ENCODE data around the gene UGT1A4.

UGT1A4 gene

DNA sequence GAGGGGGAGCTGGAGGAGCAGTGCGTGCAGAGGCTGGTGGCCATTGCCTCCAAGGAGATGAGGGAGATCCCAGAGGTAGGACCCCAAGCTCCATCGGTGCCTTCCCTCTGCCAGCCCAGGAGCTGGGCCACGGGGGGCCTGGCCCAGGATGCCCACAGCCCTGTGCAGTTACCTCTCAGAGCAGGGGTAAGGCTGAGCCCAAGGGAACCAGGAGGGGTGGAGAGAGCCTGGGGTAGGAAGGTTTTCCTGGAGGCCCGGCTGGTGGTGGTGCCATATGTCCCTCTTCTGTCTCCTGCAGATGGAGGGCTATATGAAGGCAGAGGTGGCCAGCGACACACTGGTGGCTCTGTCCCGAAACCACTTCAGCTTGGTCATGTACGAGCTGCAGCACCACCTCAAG lies 71.0 kb downstream of the UGT1A4 start:
- no peak for DNase-seq (ENCODE audit: low read depth)
- no peak overlapping the region for H3K4me3 ChIP-seq (ENCODE audit: low read length)
- TF ChIP-seq, protein P1, sequence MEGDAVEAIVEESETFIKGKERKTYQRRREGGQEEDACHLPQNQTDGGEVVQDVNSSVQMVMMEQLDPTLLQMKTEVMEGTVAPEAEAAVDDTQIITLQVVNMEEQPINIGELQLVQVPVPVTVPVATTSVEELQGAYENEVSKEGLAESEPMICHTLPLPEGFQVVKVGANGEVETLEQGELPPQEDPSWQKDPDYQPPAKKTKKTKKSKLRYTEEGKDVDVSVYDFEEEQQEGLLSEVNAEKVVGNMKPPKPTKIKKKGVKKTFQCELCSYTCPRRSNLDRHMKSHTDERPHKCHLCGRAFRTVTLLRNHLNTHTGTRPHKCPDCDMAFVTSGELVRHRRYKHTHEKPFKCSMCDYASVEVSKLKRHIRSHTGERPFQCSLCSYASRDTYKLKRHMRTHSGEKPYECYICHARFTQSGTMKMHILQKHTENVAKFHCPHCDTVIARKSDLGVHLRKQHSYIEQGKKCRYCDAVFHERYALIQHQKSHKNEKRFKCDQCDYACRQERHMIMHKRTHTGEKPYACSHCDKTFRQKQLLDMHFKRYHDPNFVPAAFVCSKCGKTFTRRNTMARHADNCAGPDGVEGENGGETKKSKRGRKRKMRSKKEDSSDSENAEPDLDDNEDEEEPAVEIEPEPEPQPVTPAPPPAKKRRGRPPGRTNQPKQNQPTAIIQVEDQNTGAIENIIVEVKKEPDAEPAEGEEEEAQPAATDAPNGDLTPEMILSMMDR (IDR thresholded peaks at IDR 0.05; ENCODE audit: insufficient read depth, low read depth, low read length, missing control alignments) = no peak

DNA sequence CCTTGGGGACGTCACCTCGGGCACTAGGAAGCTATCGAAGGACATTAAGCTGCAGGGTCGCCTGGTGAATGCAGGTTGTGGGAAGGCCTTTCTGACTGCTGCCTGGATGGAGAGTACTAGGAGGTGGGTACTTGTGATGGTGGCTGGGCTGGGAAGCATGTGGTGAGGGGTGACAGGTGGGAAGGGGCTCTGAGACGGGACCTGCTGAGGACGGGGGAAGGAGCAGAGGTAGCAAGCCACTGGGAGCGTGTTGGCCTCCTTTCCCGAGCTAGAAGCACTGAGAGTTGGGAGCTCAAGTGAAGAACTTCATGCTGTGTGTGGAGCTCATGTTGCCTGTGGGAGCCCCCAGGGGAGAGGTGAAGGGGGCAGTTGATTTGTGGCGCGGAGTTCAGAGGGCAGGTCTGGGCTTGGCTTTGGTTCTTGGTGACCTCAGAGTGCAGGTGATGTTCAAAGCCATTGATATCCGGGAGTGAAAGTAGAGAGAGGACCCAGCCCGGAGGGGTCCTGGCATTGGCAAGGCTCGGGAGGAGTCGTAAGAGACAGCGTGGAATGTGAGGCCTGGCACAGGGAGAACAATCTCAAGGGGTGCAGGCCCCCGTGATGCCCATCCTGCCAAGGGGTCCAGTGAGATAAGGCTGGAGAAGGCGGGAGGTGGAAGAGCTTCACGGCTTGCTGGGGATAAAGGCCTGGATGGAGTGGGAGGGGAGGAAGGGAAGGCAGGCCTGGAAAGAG lies 72.8 kb downstream of the UGT1A4 start:
- TF ChIP-seq, protein P1 (IDR thresholded peaks at IDR 0.05; ENCODE audit: insufficient read depth, low read depth, low read length, missing control alignments) = no peak
- no peak for DNase-seq (ENCODE audit: low read depth)
- H3K4me3 ChIP-seq (ENCODE audit: low read length) = no peak overlapping the region

DNA sequence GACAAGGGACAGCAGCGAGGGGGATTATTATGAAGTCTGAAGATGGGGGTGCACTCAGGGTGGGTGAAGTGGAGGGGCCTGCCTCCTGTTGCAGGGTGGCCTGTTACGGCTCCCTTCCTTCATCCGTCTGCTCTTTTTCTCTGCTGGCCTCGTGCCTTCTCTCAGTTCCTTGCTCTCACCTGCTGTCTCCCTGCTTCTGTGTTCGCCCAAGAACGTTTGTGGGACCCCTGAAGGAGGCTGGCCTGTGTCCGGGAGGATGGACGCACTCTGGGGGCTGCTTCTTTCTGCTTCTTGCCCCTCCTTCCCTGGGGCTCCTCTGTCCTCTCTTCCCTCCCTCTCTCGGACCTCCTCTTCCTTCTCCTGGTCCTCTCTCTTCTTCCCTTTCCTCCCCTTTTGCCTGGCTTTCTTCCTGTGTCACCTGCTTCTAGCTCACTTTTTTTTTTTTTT lies 73.4 kb downstream of the UGT1A4 start:
- no peak overlapping the region for H3K4me3 ChIP-seq (ENCODE audit: low read length)
- TF ChIP-seq, protein P1 (IDR thresholded peaks at IDR 0.05; ENCODE audit: insufficient read depth, low read depth, low read length, missing control alignments) = no peak
- DNase-seq (ENCODE audit: low read depth) = no peak

DNA sequence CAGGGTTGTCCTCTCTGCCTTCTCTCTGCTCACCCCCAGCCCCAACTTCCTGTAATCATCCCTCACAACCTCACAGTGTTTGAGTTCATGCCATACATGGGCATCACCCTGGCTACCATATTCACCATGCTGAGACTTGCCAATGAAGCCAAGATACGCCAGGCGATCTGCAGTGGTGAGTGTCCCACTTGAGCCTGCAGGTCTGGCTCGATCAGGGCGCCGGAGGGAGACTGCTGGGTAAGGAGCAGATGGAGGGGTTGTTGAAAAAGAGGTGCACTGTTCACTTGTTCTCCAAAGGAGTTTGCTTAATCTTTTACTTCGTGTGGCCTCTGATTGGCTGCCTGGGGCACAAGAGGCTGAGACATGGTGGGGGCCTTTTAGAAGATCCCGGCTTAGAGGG lies 74.2 kb downstream of the UGT1A4 start:
- TF ChIP-seq, protein P1 (IDR thresholded peaks at IDR 0.05; ENCODE audit: insufficient read depth, low read depth, low read length, missing control alignments) = no peak
- H3K4me3 ChIP-seq (ENCODE audit: low read length) = no peak overlapping the region
- no peak for DNase-seq (ENCODE audit: low read depth)

DNA sequence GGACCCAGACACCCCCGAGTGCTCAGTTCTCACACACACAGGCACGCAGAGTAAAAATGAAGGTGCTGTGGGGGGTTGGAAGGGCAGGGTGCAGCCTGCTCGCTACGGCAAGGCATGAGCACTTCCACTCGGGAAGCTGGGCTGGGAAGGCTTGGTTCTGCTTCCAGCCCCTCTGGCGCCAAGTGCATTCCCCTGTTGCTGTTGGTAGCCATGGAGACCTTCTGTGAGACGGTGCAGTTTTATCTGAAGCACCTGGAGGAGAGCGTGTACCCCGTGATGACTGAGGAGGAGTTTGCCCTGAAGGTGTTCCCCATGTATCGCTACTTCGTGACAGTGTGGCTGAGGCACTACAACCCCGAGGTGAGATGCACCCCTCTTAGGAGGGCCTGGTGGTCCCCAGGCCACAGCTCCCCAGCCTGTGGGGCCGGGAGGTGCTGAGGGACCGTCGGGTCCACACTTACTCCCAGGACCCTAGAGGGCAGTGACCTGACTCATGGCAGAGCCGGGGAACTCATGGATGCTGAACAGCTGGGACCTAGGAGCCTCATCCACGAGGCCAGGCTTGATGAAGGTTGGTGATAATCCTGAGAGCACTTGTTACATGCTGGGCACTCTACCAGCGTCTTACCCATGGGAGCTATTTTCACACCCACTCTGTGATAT lies 75.1 kb downstream of the UGT1A4 start:
- no peak for DNase-seq (ENCODE audit: low read depth)
- no peak overlapping the region for H3K4me3 ChIP-seq (ENCODE audit: low read length)
- TF ChIP-seq, protein P1 (IDR thresholded peaks at IDR 0.05; ENCODE audit: insufficient read depth, low read depth, low read length, missing control alignments) = no peak

DNA sequence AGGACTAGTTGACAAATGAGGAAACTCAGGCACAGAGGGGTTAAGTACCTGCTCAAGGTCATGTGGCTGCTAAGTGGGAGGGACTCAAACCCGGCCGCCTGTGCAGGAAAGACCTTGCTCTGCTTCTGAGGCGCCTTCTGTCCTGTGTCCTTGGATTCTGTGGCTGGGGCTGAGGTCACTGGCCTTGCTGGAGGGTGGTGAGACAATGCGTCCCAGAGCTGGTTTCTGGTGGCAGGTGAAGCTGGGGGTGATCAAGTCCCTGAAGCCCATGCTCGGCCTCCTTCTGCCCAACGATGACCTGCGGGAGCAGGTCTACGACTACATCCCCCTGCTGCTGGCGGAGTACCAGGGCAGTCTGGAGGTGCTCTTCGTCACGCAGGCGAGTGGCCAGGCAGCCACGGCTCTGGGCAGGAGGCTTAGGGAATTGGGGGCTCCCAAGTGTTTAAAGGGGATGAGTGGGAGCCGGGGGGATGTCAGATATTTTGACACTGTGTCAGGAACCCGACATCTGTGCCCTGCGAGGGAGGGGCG lies 75.7 kb downstream of the UGT1A4 start:
- no peak for DNase-seq (ENCODE audit: low read depth)
- H3K4me3 ChIP-seq (ENCODE audit: low read length) = no peak overlapping the region

More for the DNA sequence above, 75.7 kb downstream of the UGT1A4 start:
- TF ChIP-seq, protein P1 (IDR thresholded peaks at IDR 0.05; ENCODE audit: insufficient read depth, low read depth, low read length, missing control alignments) = no peak

All from epithelial cell of esophagus (primary cell).